Stimulated activated CD8-positive, alpha-beta memory T cell treated with anti-CD3 and anti-CD28 coated beads, Interleukin-15, amount 100 ng/mL, for 1 hour (primary cell): ENCODE results near the gene PTGER2.

Experiments
- DNase-seq: peaks from one replicate; pipeline ENCODE4 v3.0.0-alpha.2; 2020; ENCODE audit warnings: low read depth

The PTGER2 gene

GRCh38 chr14:52313903-52314594 is at the start of gene PTGER2:
PTGER2 (plus strand) TSS chr14:52314312; CDS start chr14:52314549, 237 bp downstream.
- peak; percentile 63 for DNase-seq

GRCh38 chr14:52265253-52265652 is 48.9 kb upstream of the PTGER2 start:
- DNase-seq = no peak

GRCh38 chr14:52266179-52266578 is 47.9 kb upstream of the PTGER2 start:
- DNase-seq = no peak

GRCh38 chr14:52266782-52267181 is 47.3 kb upstream of the PTGER2 start:
- no peak for DNase-seq

GRCh38 chr14:52267501-52268278 is 46.4 kb upstream of the PTGER2 start, which contains the start of gene PTGDR:
PTGDR (plus strand) TSS chr14:52267698; CDS start chr14:52267815, 117 bp downstream.
- no peak for DNase-seq

- DNase-seq = no peak
Observed at GRCh38 chr14:52268279-52269061, 45.6 kb upstream of the PTGER2 start.

- no peak for DNase-seq
Observed at GRCh38 chr14:52269100-52269499, 45.0 kb upstream of the PTGER2 start.

GRCh38 chr14:52269982-52270381 is 44.1 kb upstream of the PTGER2 start:
- no peak for DNase-seq

- no peak for DNase-seq
Observed at GRCh38 chr14:52271538-52271937, 42.6 kb upstream of the PTGER2 start.

- no peak for DNase-seq
Observed at GRCh38 chr14:52272375-52272774, 41.7 kb upstream of the PTGER2 start.

GRCh38 chr14:52275372-52275771 is 38.7 kb upstream of the PTGER2 start:
- no peak for DNase-seq

GRCh38 chr14:52277552-52277951 is 36.6 kb upstream of the PTGER2 start:
- DNase-seq = no peak

- no peak for DNase-seq
Observed at GRCh38 chr14:52279408-52279807, 34.7 kb upstream of the PTGER2 start.

GRCh38 chr14:52283099-52283498 is 31.0 kb upstream of the PTGER2 start:
- DNase-seq = no peak

- no peak for DNase-seq
Observed at GRCh38 chr14:52286661-52287649, 27.2 kb upstream of the PTGER2 start.

GRCh38 chr14:52296378-52296777 is 17.7 kb upstream of the PTGER2 start:
- DNase-seq = no peak

- DNase-seq = no peak
Observed at GRCh38 chr14:52298795-52299194, 15.3 kb upstream of the PTGER2 start.

GRCh38 chr14:52299692-52300278 is 14.3 kb upstream of the PTGER2 start:
- DNase-seq = no peak

GRCh38 chr14:52303236-52303635 is 10.9 kb upstream of the PTGER2 start:
- DNase-seq = no peak

GRCh38 chr14:52304248-52304904 is 9.7 kb upstream of the PTGER2 start:
- DNase-seq = no peak
